Measurements from ENCODE around the gene EXOC1L.

DNA sequence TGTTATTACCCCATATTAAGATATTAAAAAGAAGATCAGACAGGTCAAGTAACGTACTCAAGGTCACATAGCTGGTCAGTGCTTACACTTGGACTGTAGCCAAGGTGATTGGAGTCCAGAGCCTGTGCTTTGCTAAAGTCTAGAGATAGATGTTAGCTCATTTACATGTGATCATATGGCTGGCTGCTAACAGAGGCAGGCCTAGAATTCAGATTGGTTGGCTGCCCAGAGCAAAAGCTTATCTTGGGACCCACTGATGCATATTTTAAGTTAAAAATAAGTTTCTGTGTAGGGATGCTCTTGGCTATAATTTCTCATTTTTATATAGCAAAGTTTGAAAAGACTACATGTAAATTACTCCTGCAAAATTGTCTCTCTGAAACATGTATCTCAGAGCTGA lies 18.1 kb upstream of the EXOC1L start:
- TF ChIP-seq, protein P1, sequence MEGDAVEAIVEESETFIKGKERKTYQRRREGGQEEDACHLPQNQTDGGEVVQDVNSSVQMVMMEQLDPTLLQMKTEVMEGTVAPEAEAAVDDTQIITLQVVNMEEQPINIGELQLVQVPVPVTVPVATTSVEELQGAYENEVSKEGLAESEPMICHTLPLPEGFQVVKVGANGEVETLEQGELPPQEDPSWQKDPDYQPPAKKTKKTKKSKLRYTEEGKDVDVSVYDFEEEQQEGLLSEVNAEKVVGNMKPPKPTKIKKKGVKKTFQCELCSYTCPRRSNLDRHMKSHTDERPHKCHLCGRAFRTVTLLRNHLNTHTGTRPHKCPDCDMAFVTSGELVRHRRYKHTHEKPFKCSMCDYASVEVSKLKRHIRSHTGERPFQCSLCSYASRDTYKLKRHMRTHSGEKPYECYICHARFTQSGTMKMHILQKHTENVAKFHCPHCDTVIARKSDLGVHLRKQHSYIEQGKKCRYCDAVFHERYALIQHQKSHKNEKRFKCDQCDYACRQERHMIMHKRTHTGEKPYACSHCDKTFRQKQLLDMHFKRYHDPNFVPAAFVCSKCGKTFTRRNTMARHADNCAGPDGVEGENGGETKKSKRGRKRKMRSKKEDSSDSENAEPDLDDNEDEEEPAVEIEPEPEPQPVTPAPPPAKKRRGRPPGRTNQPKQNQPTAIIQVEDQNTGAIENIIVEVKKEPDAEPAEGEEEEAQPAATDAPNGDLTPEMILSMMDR (IDR thresholded peaks at IDR 0.05): no peak
- no peak for TF ChIP-seq POLR2A (IDR thresholded peaks at IDR 0.05)

Measured in gastroesophageal sphincter (tissue), 3 donors.